NOMO-1 (cell line): Measurements from ENCODE around the gene SLF1.
A peak's percentile ranks its signal among the peaks of the same experiment; 100 is the strongest.

Experiments used
- DNase-seq, 2 experiments: peaks; one replicate each; lab custom pipeline; 2025; ENCODE audit not compliant: unreplicated experiment in 2 of 2; lab: John Stamatoyannopoulos, UW

Gene SLF1

GRCh38 chr5:94660506-94660905, 42.0 kb downstream of the SLF1 start:
- no peak for DNase-seq

- no peak for DNase-seq
Observed at GRCh38 chr5:94661086-94661485, 42.6 kb downstream of the SLF1 start.

DNA sequence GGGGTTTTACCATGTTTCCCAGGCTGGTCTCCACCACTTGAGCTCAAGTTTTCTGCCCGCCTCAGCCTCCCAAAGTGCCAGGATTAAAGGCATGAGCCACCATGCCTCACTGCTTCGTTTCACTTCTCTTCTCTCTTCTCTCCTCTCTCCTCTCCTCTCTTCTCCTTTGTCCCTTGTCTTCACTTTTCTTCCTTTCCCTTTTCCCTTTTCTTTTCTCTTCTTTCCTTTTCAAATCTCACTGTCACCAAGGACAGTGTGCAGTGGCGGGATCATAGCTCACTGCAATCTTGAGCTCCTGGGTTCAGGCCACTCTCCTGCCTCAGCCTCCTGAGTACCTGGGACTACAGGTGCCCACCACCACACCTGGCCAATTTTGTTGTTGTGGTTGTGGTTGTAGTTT, 49.5 kb downstream of the SLF1 start:
- no peak for DNase-seq

GRCh38 chr5:94670726-94671125, 52.3 kb downstream of the SLF1 start:
- no peak for DNase-seq

GRCh38 chr5:94672746-94673145, 54.3 kb downstream of the SLF1 start:
- DNase-seq = no peak

DNA sequence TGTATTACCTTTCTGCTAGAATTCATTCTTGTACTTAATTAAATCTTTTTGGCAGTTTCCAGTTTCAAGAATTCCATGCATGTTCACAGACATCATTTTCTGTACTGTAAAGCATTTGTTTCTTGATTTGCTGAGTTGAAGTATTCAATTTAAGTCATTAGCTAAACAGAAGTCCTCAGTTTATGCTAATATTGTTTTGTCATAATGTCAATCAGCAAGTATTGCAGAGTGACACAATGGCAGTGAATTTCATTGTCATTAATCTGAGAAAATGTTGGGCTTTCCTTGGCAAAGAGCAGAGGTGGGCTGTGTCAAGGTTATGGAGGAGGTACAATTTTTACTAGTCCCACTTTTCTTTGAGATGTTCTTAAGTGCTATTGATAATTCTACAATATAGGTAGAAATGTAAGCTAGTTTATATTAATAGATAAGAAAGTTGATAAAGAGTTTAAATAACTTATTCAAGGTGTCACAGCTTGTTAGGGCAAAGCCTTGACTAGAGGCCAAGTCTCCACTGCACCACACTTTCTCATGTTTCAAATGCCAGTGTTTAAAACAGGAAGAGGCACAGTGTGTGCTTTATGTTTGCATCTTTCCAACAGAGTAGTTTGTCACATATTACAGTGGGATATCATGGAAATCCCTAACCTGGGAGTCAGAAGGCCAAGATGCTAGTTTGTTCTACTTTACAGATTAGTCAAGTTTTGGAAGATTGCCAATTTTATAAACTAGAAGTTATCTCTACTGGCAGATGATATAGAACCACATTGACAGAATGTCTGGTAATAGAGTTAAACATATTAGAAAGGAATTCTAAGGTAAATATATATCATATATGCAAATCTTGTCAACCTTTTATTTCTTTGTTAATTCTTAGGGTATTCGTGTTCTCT, 56.3 kb downstream of the SLF1 start:
- DNase-seq = no peak

DNA sequence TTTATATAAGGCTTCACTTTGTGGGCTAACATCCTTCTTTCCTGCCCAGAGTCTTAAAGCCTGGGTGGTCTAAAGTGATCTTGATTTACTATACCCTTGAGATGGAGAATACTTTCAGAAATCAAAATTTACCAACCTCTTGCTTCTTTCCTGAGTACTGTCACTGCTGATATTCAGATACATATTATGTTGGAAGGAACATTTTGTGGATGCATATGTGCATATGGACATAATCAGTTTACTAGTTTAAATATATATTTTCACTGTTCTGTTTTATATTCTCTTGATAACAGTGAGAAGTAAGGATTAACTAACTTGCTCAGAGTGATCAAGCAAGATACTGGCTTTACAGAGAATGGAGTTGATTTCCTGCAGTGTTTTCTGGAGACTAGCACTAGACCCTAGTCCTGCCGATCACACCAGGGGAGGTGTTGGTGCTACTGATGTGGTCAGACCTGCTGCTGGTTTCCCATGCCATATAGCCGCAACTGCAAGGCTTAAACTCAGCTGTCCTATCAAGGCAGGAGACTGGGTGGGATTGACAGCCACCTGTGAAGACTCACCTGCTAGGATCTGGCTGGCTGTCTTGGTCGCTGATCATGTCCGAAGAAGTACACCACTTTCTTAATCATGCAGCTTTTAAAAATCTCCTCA, 57.6 kb downstream of the SLF1 start:
- no peak for DNase-seq

GRCh38 chr5:94682814-94683520, 64.5 kb downstream of the SLF1 start:
- DNase-seq = no peak

DNA sequence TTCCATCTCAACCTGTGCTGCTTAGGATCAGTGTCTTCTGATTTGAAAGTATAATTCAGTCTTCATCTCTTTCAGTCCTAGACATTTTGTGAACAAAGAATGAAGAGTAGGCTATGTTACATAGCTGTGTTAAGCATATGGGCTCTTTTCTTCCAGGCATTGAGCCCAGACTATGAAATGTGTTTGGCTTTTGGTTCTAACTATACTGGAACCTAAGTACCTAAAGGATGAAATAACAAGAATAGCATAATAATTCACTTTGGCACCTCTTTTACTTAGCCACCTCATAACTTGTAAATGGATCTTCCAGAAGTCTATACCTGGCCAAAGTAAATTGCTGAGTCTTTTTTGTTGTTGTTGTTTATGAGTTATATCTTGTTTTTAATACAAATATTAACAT, 71.4 kb downstream of the SLF1 start:
- no peak for DNase-seq

DNA sequence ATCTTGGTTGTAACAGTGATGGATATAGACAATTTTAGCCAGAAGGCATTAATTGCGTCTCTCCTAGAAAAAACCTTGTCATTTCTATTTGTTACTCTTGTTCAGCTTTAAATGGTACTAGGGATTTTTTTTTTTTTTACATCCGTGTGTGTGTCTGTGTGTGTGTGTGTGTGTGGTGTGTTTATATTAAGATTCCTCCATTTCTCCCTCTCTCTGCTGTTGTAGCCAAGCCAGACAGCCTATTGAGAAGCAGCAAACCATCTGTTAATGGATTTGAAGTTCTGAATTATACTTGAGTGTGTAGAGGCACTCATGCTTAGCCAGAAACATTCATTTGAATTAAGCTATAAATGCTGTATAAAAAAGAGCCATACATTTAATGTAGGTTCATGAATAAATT, 72.3 kb downstream of the SLF1 start:
- no peak for DNase-seq

DNA sequence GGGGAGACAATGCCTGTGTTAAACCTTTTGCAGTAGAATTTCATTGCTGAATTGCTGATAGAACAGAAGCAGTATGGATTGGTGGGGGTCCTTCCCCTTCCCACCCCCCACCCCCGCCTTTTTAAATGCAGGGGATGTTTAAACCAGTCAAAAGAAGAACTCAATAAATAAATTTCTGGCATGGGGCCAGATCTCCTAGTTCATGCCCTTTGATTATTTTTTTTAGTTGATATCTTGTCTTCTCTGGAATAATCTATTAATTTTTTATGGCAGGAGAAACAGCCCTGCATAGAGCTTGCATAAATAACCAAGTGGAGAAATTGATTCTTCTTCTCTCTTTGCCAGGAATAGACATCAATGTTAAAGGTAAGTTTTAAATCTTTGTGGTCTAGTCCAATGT, 72.8 kb downstream of the SLF1 start:
- no peak for DNase-seq

DNA sequence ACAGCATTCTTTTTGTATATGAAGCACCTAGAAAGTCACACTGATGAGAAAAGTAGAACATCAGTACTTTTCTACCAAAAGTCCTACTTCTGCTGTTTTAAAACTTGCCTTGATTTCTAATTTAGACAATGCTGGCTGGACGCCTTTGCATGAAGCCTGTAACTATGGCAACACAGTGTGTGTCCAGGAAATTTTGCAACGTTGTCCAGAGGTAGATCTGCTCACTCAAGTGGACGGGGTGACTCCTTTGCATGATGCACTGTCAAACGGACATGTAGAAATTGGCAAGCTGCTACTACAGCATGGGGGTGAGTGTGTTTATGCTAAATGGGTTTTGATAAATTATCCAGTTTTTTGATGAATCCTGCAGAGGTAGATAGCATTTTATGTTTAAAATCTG, 73.5 kb downstream of the SLF1 start:
- no peak for DNase-seq

GRCh38 chr5:94692581-94692980, 74.1 kb downstream of the SLF1 start:
- DNase-seq = no peak

DNA sequence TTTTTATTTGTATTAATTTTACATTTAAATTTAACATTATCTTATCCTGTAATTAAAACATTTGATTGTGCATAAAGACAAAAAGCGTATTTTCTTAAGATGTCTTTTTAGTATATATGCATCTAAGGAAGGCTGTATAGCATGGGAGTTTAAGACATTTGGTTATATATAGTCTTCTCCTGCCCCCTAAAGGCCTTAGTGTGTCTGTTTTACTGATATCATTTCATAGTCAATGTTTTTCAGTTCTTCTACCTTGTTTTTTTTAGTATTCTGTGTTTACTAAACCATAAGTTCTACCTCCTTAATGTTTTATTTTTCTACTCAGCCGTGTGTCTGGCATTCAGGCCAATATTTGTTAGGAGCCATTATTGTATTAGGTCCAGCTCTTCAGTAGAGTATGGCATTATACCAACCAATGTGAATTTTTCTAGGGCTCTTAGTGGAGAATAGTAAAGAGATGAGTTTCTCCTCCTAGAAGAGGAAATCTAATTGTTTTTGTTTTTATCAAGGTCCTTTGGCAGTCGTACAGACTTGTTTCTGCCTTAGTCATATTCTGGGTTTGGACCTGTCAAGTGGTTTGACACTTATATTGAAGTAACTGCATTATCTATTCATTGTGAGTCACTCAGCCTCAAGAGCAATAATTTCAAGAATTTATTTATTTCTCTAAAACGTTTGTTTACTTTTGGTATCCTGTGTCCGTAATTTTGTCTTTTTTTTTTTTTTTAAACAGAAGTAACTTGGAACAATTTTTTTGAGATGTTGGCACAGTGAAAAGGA, 74.8 kb downstream of the SLF1 start:
- peak; percentile 6 to 25 for DNase-seq

DNA sequence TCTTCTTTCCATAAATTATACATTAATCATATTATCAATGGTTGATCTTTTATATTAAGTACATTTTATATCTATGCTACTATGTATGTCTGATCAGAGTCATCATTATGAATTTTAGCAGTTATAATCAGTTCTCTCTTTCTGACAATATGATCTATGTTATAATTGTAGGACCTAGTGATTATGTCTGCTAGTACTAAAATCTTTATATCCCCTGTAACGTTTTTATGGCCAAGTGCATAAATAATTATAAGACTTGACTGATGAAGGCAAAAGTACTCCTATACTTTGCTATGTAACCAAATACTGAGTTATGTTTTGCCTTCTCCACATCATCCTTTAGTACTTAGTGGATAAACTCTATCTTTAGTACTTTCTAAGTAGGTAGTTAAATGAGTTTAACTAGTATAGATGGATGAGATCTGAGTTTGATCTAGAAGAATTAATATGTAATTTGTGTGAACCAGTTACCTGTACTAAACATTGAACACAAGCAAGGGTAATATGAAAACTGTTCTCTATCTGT, 75.4 kb downstream of the SLF1 start:
- no peak for DNase-seq

GRCh38 chr5:94694671-94695070, 76.2 kb downstream of the SLF1 start:
- no peak for DNase-seq

GRCh38 chr5:94698197-94698596, 79.7 kb downstream of the SLF1 start:
- DNase-seq = no peak

DNA sequence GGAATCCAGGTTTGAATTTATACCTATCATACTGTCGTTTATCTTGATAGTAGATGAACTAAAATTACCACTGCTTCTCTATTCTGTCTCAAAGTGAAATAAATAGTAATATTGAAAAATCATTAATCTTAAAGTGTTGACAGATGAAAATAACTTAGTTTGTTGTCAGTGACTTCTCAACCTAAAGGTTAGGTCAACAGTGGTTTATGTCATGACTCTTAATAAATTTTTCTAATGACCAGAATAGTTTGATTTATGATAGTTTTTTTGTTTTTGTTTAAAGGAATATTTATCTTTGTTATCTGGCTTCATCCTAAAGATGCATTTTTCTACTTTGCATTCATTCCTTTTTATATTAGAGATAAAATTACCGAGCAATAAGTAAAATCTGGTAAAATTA, 81.1 kb downstream of the SLF1 start:
- no peak for DNase-seq

DNA sequence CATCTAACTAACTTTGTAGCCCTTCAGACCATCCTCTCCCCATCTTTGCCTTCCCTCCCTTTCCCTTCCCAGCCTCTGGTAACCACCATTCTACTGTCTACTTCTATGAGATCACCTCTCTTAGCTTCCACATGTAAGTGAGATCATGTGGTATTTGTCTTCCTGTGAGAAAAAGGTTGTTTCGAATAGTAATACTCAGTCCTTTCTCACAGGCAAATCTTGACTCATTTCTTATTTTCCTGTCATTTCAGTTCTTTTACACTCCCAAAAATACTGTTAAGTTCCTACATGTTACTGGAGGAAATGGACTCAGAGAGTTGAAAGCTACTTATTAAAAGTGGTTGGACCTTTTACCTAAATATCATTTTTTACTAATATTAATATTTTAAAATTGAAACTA, 82.1 kb downstream of the SLF1 start:
- no peak for DNase-seq

DNA sequence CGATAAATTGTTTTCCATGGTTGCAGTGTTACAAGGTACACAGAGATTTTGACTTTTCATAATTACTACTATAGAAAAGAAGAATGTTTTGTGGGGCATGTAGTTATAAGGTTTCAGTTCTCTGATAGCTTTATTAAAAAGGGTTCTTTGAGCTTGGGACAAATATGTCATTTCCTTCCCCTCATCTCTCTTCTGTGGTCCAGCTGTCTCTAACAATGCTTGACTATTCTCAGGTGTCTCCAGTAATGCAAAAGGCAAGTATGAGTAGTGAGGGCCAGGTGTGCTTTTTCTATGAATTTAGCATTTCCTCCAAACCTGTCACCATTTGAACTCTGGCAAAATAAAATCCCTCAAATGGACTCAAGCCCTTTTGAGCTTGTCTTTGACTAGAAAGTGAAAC, 84.3 kb downstream of the SLF1 start:
- no peak for DNase-seq

- no peak for DNase-seq
Observed at GRCh38 chr5:94705427-94705826, 87.0 kb downstream of the SLF1 start.
